Measurements from ENCODE around the gene ASB13. TPM values are rescaled to one million over a fixed set of nuclear protein-coding genes. Genes with fewer than 3 reads are reported as not detected.

The ASB13 gene
- total and polyA plus RNA-seq, 2 of the 13 experiments (the other 11 are each of a cell fraction or from before 2014, with no cell fraction given), result 9.3 to 15.4 TPM

- intact Hi-C loops (cut with micrococcal nuclease; ENCODE audit: unreplicated experiment), result no loop called here
Observed at GRCh38 chr10:5709865-5710264, 43.5 kb upstream of the ASB13 start.

More at GRCh38 chr10:5709865-5710264, 43.5 kb upstream of the ASB13 start:
- DNase-seq (ENCODE audit: low spot score), result no peak
- Histone ChIP-seq H3K4me3 (replicated peaks in 1 of 3; ENCODE audit: insufficient read depth in 1 of 3, low read depth in 2 of 3, low read length in 3 of 3) (no peak overlapping the region), H4K20me1 (ENCODE audit: insufficient read depth, low read length) (no peaks in the 10 kb centered on the region; the same call in none of the 2 replicates), H3K27me3 (ENCODE audit: control insufficient read depth in 1 of 2, insufficient read depth in 2 of 2, low read length in 2 of 2) (no peaks in the 10 kb centered on the region), H3K4me1 (ENCODE audit: insufficient read depth, low read length) (peaks cover 21% of the 10 kb centered on the region), H3K27ac (ENCODE audit: extremely low read length, insufficient read depth, low read length) (no peak overlapping the region), H2AFZ (ENCODE audit: low read length) (no peak overlapping the region), H3K79me2 (ENCODE audit: insufficient read depth, low read length) (peaks cover 94% of the 10 kb centered on the region), H3K9ac (ENCODE audit: insufficient read depth, low read depth, low read length) (no peak overlapping the region), H3K36me3 (replicated peaks in 1 of 2; ENCODE audit: control insufficient read depth in 1 of 2, insufficient read depth in 2 of 2, low read length in 2 of 2) (no peaks in the 10 kb centered on the region), H3K9me3 (ENCODE audit: low read length) (no peaks in the 10 kb centered on the region), H3K4me2 (ENCODE audit: low read depth, low read length) (no peak overlapping the region)
- ChIA-PET CTCF (ENCODE audit: low intra/inter-chr PET ratio, low total read pairs) (no interaction called here), POLR2A (no interaction called here)
- no TSS peak for BruUV-seq (replicated peaks)
- in situ Hi-C loops (cut with HindIII; ENCODE audit: extremely low pct_ligation_motif_present, low pct_unique_long_range_greater_than_20kb), result no loop called here
- no peak for ATAC-seq
- WGBS (ENCODE audit: low lambda C conversion rate), result 92% methylated on average over 2 of the region's 2 CpGs
- no peak for FAIRE-seq
- no peak for TF ChIP-seq HMG20B (CRISPR knock-in tag; conservative IDR thresholded peaks at IDR 0.05)
- no peak for TF ChIP-seq ZBTB14 (CRISPR knock-in tag; IDR thresholded peaks at IDR 0.05)
- no peak for TF ChIP-seq ZNF589 (CRISPR knock-in tag; conservative IDR thresholded peaks at IDR 0.05)
- TF ChIP-seq, protein P1, sequence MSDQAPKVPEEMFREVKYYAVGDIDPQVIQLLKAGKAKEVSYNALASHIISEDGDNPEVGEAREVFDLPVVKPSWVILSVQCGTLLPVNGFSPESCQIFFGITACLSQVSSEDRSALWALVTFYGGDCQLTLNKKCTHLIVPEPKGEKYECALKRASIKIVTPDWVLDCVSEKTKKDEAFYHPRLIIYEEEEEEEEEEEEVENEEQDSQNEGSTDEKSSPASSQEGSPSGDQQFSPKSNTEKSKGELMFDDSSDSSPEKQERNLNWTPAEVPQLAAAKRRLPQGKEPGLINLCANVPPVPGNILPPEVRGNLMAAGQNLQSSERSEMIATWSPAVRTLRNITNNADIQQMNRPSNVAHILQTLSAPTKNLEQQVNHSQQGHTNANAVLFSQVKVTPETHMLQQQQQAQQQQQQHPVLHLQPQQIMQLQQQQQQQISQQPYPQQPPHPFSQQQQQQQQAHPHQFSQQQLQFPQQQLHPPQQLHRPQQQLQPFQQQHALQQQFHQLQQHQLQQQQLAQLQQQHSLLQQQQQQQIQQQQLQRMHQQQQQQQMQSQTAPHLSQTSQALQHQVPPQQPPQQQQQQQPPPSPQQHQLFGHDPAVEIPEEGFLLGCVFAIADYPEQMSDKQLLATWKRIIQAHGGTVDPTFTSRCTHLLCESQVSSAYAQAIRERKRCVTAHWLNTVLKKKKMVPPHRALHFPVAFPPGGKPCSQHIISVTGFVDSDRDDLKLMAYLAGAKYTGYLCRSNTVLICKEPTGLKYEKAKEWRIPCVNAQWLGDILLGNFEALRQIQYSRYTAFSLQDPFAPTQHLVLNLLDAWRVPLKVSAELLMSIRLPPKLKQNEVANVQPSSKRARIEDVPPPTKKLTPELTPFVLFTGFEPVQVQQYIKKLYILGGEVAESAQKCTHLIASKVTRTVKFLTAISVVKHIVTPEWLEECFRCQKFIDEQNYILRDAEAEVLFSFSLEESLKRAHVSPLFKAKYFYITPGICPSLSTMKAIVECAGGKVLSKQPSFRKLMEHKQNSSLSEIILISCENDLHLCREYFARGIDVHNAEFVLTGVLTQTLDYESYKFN (CRISPR knock-in tag; conservative IDR thresholded peaks at IDR 0.05), result no peak
